NB4 (cell line): Measurements from ENCODE around the gene AP5M1.

Experiments used
- POLR2A ChIP-seq: IDR thresholded peaks from 2 replicates; pipeline ENCODE4 v1.6.1; 2011; ENCODE audit warnings: mild to moderate bottlenecking; ENCODE audit not compliant: insufficient read length; ENCODE audit errors: extremely low read depth
- TF ChIP-seq, protein P1 (sequence below): IDR thresholded peaks from one replicate; pipeline ENCODE4 v1.5.1; 2012; ENCODE audit warnings: low read depth, low read length

GRCh38 chr14:57299511-57299910 is 30.7 kb downstream of the AP5M1 start:
- TF ChIP-seq, protein P1, sequence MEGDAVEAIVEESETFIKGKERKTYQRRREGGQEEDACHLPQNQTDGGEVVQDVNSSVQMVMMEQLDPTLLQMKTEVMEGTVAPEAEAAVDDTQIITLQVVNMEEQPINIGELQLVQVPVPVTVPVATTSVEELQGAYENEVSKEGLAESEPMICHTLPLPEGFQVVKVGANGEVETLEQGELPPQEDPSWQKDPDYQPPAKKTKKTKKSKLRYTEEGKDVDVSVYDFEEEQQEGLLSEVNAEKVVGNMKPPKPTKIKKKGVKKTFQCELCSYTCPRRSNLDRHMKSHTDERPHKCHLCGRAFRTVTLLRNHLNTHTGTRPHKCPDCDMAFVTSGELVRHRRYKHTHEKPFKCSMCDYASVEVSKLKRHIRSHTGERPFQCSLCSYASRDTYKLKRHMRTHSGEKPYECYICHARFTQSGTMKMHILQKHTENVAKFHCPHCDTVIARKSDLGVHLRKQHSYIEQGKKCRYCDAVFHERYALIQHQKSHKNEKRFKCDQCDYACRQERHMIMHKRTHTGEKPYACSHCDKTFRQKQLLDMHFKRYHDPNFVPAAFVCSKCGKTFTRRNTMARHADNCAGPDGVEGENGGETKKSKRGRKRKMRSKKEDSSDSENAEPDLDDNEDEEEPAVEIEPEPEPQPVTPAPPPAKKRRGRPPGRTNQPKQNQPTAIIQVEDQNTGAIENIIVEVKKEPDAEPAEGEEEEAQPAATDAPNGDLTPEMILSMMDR: no peak
- TF ChIP-seq POLR2A: no peak
